B cell (primary cell): Measurements from ENCODE around the gene GPN1. TPM values are rescaled to one million over a fixed set of nuclear protein-coding genes. Genes with fewer than 3 reads are reported as not detected.

Source experiments
- ATAC-seq: fragments of 200-7000 bp; cut with Tn5 transposase; one replicate; pipeline ENCODE4 v1.10.0; 2021; ENCODE audit warnings: low read depth, mild to moderate bottlenecking, moderate number of reproducible peaks, moderate library complexity
- CTCF ChIA-PET: fragments of 350-600 bp; sonication (Branson Sonifier 250); formaldehyde crosslinking; loops from one replicate; lab custom pipeline; 2021; ENCODE audit warnings: antibody characterized with exemption, inconsistent platforms; lab: Charles Lee
- POLR2A ChIA-PET: fragments of 350-600 bp; sonication (Branson Sonifier 250); formaldehyde crosslinking; loops from one replicate; lab custom pipeline; 2021; ENCODE audit warnings: antibody characterized with exemption; lab: Charles Lee
- DNase-seq: peaks from one replicate; pipeline ENCODE4 v3.0.0; 2013
- H2AFZ ChIP-seq: 2 replicates; pipeline ENCODE4 v1.6.1; 2012; ENCODE audit warnings: mild to moderate bottlenecking, low read depth, low read length; ENCODE audit not compliant: insufficient read depth, poor library complexity, severe bottlenecking
- H3K27ac ChIP-seq, 2 donors: 1 replicate in 1 of 2; 2 replicates in 1 of 2; pipeline ENCODE4 v1.5.1; 2012 to 2013; ENCODE audit warnings: low read length in 2 of 2, mild to moderate bottlenecking in 2 of 2, moderate library complexity in 1 of 2
- H3K27me3 ChIP-seq, 4 experiments: fragments of 200-600 bp in 1 of 4; sonication (generic) in 1 of 4; replicated peaks in 1 of 4; 1 replicate in 2 of 4; 2 replicates in 2 of 4; pipeline versions ENCODE4 v1.6.1 to v1.7.0; 2013 to 2016; ENCODE audit warnings: low read length in 3 of 4, mild to moderate bottlenecking in 2 of 4, mixed read lengths in 1 of 4, moderate library complexity in 1 of 4; ENCODE audit not compliant: insufficient read depth in 4 of 4, control insufficient read depth in 3 of 4; ENCODE audit errors: control extremely low read depth in 1 of 4
- H3K36me3 ChIP-seq, 2 experiments: replicated peaks in 1 of 2; 1 replicate in 1 of 2; 2 replicates in 1 of 2; pipeline versions ENCODE4 v1.6.1 to v1.7.1; 2013; ENCODE audit warnings: low read length in 1 of 2; ENCODE audit not compliant: insufficient read depth in 2 of 2, control insufficient read depth in 1 of 2; ENCODE audit errors: control extremely low read depth in 1 of 2, extremely low read depth in 1 of 2
- H3K4me1 ChIP-seq, 2 donors: fragments of 200-600 bp in 1 of 2; sonication (generic) in 1 of 2; 1 replicate in 1 of 2; 2 replicates in 1 of 2; pipeline versions ENCODE4 v1.5.1 to v1.6.1; 2013 to 2017; ENCODE audit warnings: low read length in 2 of 2; ENCODE audit not compliant: control insufficient read depth in 2 of 2, insufficient read depth in 2 of 2
- H3K4me2 ChIP-seq: replicated peaks from 2 replicates; pipeline ENCODE3; 2012; ENCODE audit warnings: mild to moderate bottlenecking, low read depth, low read length; ENCODE audit not compliant: poor library complexity, severe bottlenecking
- H3K4me3 ChIP-seq, 5 experiments: fragments of 200-600 bp in 1 of 5; sonication (generic) in 1 of 5; 1 replicate in 3 of 5; 2 replicates in 2 of 5; pipeline versions ENCODE4 v1.5.1 to v1.7.0; 2011 to 2016; ENCODE audit warnings: low read length in 4 of 5, mild to moderate bottlenecking in 4 of 5, low read depth in 2 of 5, control low read depth in 1 of 5, moderate library complexity in 1 of 5; ENCODE audit not compliant: insufficient read depth in 1 of 5; ENCODE audit errors: control extremely low read depth in 1 of 5, extremely low read depth in 1 of 5
- H3K79me2 ChIP-seq: fragments of 200-600 bp; sonication (generic); one replicate; pipeline ENCODE4 v1.6.0; 2016; ENCODE audit warnings: low read length; ENCODE audit not compliant: control insufficient read depth, insufficient read depth
- H3K9ac ChIP-seq: fragments of 200-600 bp; sonication (generic); 2 replicates; pipeline ENCODE4 v1.6.1; 2017; ENCODE audit warnings: mild to moderate bottlenecking, low read length, moderate library complexity
- H3K9me3 ChIP-seq, 3 donors: one replicate each; pipeline versions ENCODE4 v1.6.1 to v1.7.1; 2013; ENCODE audit warnings: low read length in 2 of 3; ENCODE audit not compliant: control insufficient read depth in 2 of 3, insufficient read depth in 1 of 3; ENCODE audit errors: control extremely low read depth in 1 of 3
- H4K20me1 ChIP-seq: 2 replicates; pipeline ENCODE4 v1.6.0; 2012; ENCODE audit warnings: mild to moderate bottlenecking, low read length; ENCODE audit not compliant: insufficient read depth, control insufficient read depth, poor library complexity, severe bottlenecking
- H3K27ac Mint-ChIP-seq: one replicate; pipeline ENCODE4 v1.8.0; 2021; ENCODE audit warnings: mixed read lengths
- H3K27me3 Mint-ChIP-seq: one replicate; pipeline ENCODE4 v1.8.0; 2021; ENCODE audit warnings: mixed read lengths
- H3K4me1 Mint-ChIP-seq: one replicate; pipeline ENCODE4 v1.8.0; 2021; ENCODE audit warnings: mixed read lengths
- H3K4me3 Mint-ChIP-seq: one replicate; pipeline ENCODE4 v1.8.0; 2021; ENCODE audit warnings: mixed read lengths
- H3K9me3 Mint-ChIP-seq: one replicate; pipeline ENCODE4 v1.8.0; 2022; ENCODE audit warnings: mixed read lengths; ENCODE audit not compliant: insufficient read depth
- CTCF ChIP-seq: fragments of 200-600 bp; IDR thresholded peaks from one replicate; pipeline ENCODE4 v1.8.0; 2022; ENCODE audit warnings: antibody characterized with exemption, mild to moderate bottlenecking
- EZH2 ChIP-seq: IDR thresholded peaks from 2 replicates; pipeline ENCODE4 v1.6.1; 2012; ENCODE audit warnings: borderline replicate concordance, low read depth, mild to moderate bottlenecking, moderate library complexity, low read length; ENCODE audit not compliant: insufficient read depth, poor library complexity, severe bottlenecking
- WGBS: methylation state at CpG from one replicate; pipeline ENCODE4 v1.1.5; 2013; ENCODE audit warnings: missing lambda C conversion rate; ENCODE audit not compliant: insufficient coverage; 5-methylcytosine and 5-hydroxymethylcytosine counted together
- intact Hi-C: fragments of 100-400 bp; cut with micrococcal nuclease; formaldehyde crosslinking; loops from one replicate; pipeline ENCODE4 v1.10.0; 2022
- polyA plus RNA-seq: library from polyadenylated mRNA; depleted of rRNA; stranded (reverse); fragments of >200 nt; gene quantifications from 2 replicates; pipeline ENCODE4 v1.2.3, GENCODE V29; 2012
- total RNA-seq, 2 donors: library from RNA; stranded (reverse); fragments of 120-200 nt in 1 of 2; gene quantifications; 1 replicate in 1 of 2; 2 replicates in 1 of 2; pipeline versions ENCODE4 v1.2.3 to v1.2.4, GENCODE V29; 2013 to 2022

The GPN1 gene
- total and polyA plus RNA-seq, 2 donors (not counting 1 experiment from before 2014, with no cell fraction given), result 17.5 to 26.0 TPM

GRCh38 chr2:27638037-27638637 lies 9.3 kb downstream of the GPN1 start:
- no peaks in the 10 kb centered on the region for H3K9me3 Mint-ChIP-seq
- DNase-seq, result no peak
- CTCF ChIA-PET, result no interaction called here

GRCh38 chr2:27638709-27639108 lies 9.9 kb downstream of the GPN1 start:
- no CpG with 5 or more reads among the region's 3 CpGs for WGBS
- H2AFZ ChIP-seq, result no peak overlapping the region
- no peaks in the 10 kb centered on the region for H3K27me3 ChIP-seq
- H3K36me3 ChIP-seq, result peaks cover 19 to 77% of the 10 kb centered on the region in 2 experiments
- no peak overlapping the region for H3K4me3 ChIP-seq
- intact Hi-C loops, result no loop called here
- H3K27ac ChIP-seq, result no peak overlapping the region
- Mint-ChIP-seq H3K4me1 (no peaks in the 10 kb centered on the region), H3K27ac (no peak overlapping the region), H3K27me3 (no peaks in the 10 kb centered on the region), H3K9me3 (no peaks in the 10 kb centered on the region), H3K4me3 (no peak overlapping the region)
- no peak overlapping the region for H3K9ac ChIP-seq
- H4K20me1 ChIP-seq, result no peaks in the 10 kb centered on the region
- ChIA-PET CTCF (no interaction called here), POLR2A (no interaction called here)
- H3K4me2 ChIP-seq, result no peak overlapping the region
- ATAC-seq (no peak), DNase-seq (no peak)
- H3K4me1 ChIP-seq, result no peaks in the 10 kb centered on the region
- H3K9me3 ChIP-seq, result no peaks in the 10 kb centered on the region
- TF ChIP-seq CTCF, result no peak
- no peak for TF ChIP-seq EZH2
- H3K79me2 ChIP-seq, result no peaks in the 10 kb centered on the region

More at GRCh38 chr2:27638037-27638637, 9.3 kb downstream of the GPN1 start:
- H3K79me2 ChIP-seq, result no peaks in the 10 kb centered on the region
- no peak overlapping the region for H3K4me3 Mint-ChIP-seq
- no peak overlapping the region for H3K4me3 ChIP-seq
- no peak overlapping the region for H2AFZ ChIP-seq
- ATAC-seq, result no peak
- no peaks in the 10 kb centered on the region for H3K27me3 Mint-ChIP-seq
- intact Hi-C loops, result no loop called here
- no peaks in the 10 kb centered on the region for H3K4me1 Mint-ChIP-seq
- H3K27ac ChIP-seq, result no peak overlapping the region
- H4K20me1 ChIP-seq, result no peaks in the 10 kb centered on the region
- no peaks in the 10 kb centered on the region for H3K4me1 ChIP-seq
- H3K27ac Mint-ChIP-seq, result no peak overlapping the region
- no peak overlapping the region for H3K4me2 ChIP-seq
- no peak for TF ChIP-seq CTCF
- TF ChIP-seq EZH2, result no peak
- no peaks in the 10 kb centered on the region for H3K9me3 ChIP-seq
- no peaks in the 10 kb centered on the region for H3K27me3 ChIP-seq
- H3K36me3 ChIP-seq, result peaks cover 19 to 79% of the 10 kb centered on the region in 2 experiments
- no peak overlapping the region for H3K9ac ChIP-seq
- POLR2A ChIA-PET, result no interaction called here
- WGBS, result no CpG with 5 or more reads among the region's 3 CpGs
